ENCODE measurements around the gene TSPY4.
"Not testable (repeated sequence)": the region's sequence is repeated elsewhere in the genome, so short reads cannot be mapped to it uniquely, and the experiment has no call there.

The TSPY4 gene

GRCh38 chrY:9337164-9337563 lies at the start of gene TSPY4:
Gene TSPY4 (plus strand): TSS chrY:9337464. CDS start chrY:9337510, 46 bp downstream.
- not testable (repeated sequence) for H3K4me3 ChIP-seq (ENCODE audit: low read depth, low read length)

GRCh38 chrY:9320996-9321395 lies 16.3 kb upstream of the TSPY4 start:
- no peak for TF ChIP-seq CTCF (IDR thresholded peaks at IDR 0.05; ENCODE audit: borderline replicate concordance, insufficient read depth, low read depth, low read length)
- H3K4me3 ChIP-seq (ENCODE audit: low read depth, low read length): no peak overlapping the region

GRCh38 chrY:9357497-9357896 lies 20.2 kb downstream of the TSPY4 start, which contains the start of gene TSPY8:
Gene TSPY8 (plus strand): TSS chrY:9357797. CDS start chrY:9357843, 46 bp downstream.
- H3K4me3 ChIP-seq (ENCODE audit: low read depth, low read length): not testable (repeated sequence)

All from GM12875 (cell line).